Measurements from ENCODE around the gene ATP8A2. TPM values are rescaled to one million over a fixed set of nuclear protein-coding genes. Genes with fewer than 3 reads are reported as not detected.

Gene ATP8A2
- total RNA-seq, 5 donors from 2014 or later (not counting 1 experiment from before 2014, with no cell fraction given), result 0.39 to 0.85 (median 0.73) TPM

GRCh38 chr13:25765266-25765665 lies 393.5 kb downstream of the ATP8A2 start:
- Mint-ChIP-seq H3K9me3 (peaks cover 4 to 10% (median 7%) of the 10 kb centered on the region in 3 donors), H3K4me3 (no peak overlapping the region), H3K36me3 (no peaks in the 10 kb centered on the region), H3K4me1 (peaks cover 19 to 30% (median 21%) of the 10 kb centered on the region in 3 donors), H3K27ac (no peak overlapping the region), H3K27me3 (no peaks in the 10 kb centered on the region)
- Histone ChIP-seq H3K36me3 (ENCODE audit: control insufficient read depth in 2 of 2, extremely low read depth in 1 of 2, insufficient read depth in 1 of 2, low read length in 1 of 2) (no peaks in the 10 kb centered on the region), H3K4me1 (ENCODE audit: control insufficient read depth in 1 of 2, extremely low read depth in 1 of 2, insufficient read depth in 2 of 2, low read length in 2 of 2) (peaks cover 0 to 9% of the 10 kb centered on the region in 2 experiments), H3K9me3 (no peaks in the 10 kb centered on the region), H3K4me3 (ENCODE audit: control insufficient read depth in 1 of 2, extremely low read depth in 1 of 2, low read length in 1 of 2) (no peak overlapping the region), H3K27ac (ENCODE audit: low read length) (no peak overlapping the region), H3K27me3 (replicated peaks in 1 of 2; ENCODE audit: control insufficient read depth in 2 of 2, extremely low read depth in 1 of 2, insufficient read depth in 2 of 2, low read length in 1 of 2) (no peaks in the 10 kb centered on the region)
- 100% methylated on average over 1 of the region's 2 CpGs for WGBS (ENCODE audit: insufficient coverage)
- ChIA-PET POLR2A (no interaction called here), CTCF (no interaction called here)
- DNase-seq, result no peak
- ATAC-seq (replicated peaks in 1 of 4), result no peak

GRCh38 chr13:25766576-25766975 lies 394.8 kb downstream of the ATP8A2 start:
- Mint-ChIP-seq H3K9me3 (peaks cover 4 to 10% (median 7%) of the 10 kb centered on the region in 3 donors), H3K27ac (no peak overlapping the region), H3K4me3 (no peak overlapping the region), H3K36me3 (no peaks in the 10 kb centered on the region), H3K27me3 (no peaks in the 10 kb centered on the region), H3K4me1 (peaks cover 27 to 43% (median 28%) of the 10 kb centered on the region in 3 donors)
- ChIA-PET POLR2A (no interaction called here), CTCF (interaction anchor here in 1 of 2 donors (0.6 kb wide), 1 partner anchor 11 kb away, joined by 5 read pairs; no protein-coding TSS in a partner anchor)
- DNase-seq (no peak), ATAC-seq (replicated peaks in 1 of 4) (no peak)
- H3K4me1 ChIP-seq (ENCODE audit: control insufficient read depth in 1 of 2, extremely low read depth in 1 of 2, insufficient read depth in 2 of 2, low read length in 2 of 2), result peaks cover 6 to 11% of the 10 kb centered on the region in 2 experiments
- no peaks in the 10 kb centered on the region for H3K36me3 ChIP-seq (ENCODE audit: control insufficient read depth in 2 of 2, extremely low read depth in 1 of 2, insufficient read depth in 1 of 2, low read length in 1 of 2)
- no peak overlapping the region for H3K27ac ChIP-seq (ENCODE audit: low read length)
- no peak overlapping the region for H3K4me3 ChIP-seq (ENCODE audit: control insufficient read depth in 1 of 2, extremely low read depth in 1 of 2, low read length in 1 of 2)
- WGBS (ENCODE audit: insufficient coverage), result no CpG with 5 or more reads among the region's 3 CpGs
- H3K9me3 ChIP-seq, result no peaks in the 10 kb centered on the region
- no peaks in the 10 kb centered on the region for H3K27me3 ChIP-seq (replicated peaks in 1 of 2; ENCODE audit: control insufficient read depth in 2 of 2, extremely low read depth in 1 of 2, insufficient read depth in 2 of 2, low read length in 1 of 2)

GRCh38 chr13:25766991-25767390 lies 395.2 kb downstream of the ATP8A2 start:
- Histone ChIP-seq H3K27me3 (replicated peaks in 1 of 2; ENCODE audit: control insufficient read depth in 2 of 2, extremely low read depth in 1 of 2, insufficient read depth in 2 of 2, low read length in 1 of 2) (no peaks in the 10 kb centered on the region), H3K4me3 (ENCODE audit: control insufficient read depth in 1 of 2, extremely low read depth in 1 of 2, low read length in 1 of 2) (no peak overlapping the region), H3K27ac (ENCODE audit: low read length) (no peak overlapping the region), H3K36me3 (ENCODE audit: control insufficient read depth in 2 of 2, extremely low read depth in 1 of 2, insufficient read depth in 1 of 2, low read length in 1 of 2) (no peaks in the 10 kb centered on the region), H3K4me1 (ENCODE audit: control insufficient read depth in 1 of 2, extremely low read depth in 1 of 2, insufficient read depth in 2 of 2, low read length in 2 of 2) (peaks cover 6 to 12% of the 10 kb centered on the region in 2 experiments), H3K9me3 (no peaks in the 10 kb centered on the region)
- H3K4me1 Mint-ChIP-seq, result peaks cover 27 to 40% (median 29%) of the 10 kb centered on the region in 3 donors
- ChIA-PET CTCF (interaction anchor here in 1 of 2 donors (0.6 kb wide), 1 partner anchor 11 kb away, joined by 5 read pairs; no protein-coding TSS in a partner anchor), POLR2A (no interaction called here)
- no CpG with 5 or more reads among the region's 1 CpG for WGBS (ENCODE audit: insufficient coverage)
- H3K36me3 Mint-ChIP-seq, result no peaks in the 10 kb centered on the region
- H3K27ac Mint-ChIP-seq, result no peak overlapping the region
- no peaks in the 10 kb centered on the region for H3K27me3 Mint-ChIP-seq
- no peak overlapping the region for H3K4me3 Mint-ChIP-seq
- no peak for ATAC-seq (replicated peaks in 1 of 4)
- DNase-seq, result no peak
- peaks cover 4 to 10% (median 7%) of the 10 kb centered on the region in 3 donors for H3K9me3 Mint-ChIP-seq

- no peak overlapping the region for H3K27ac ChIP-seq (ENCODE audit: low read length)
- no peak for DNase-seq
- no peaks in the 10 kb centered on the region for H3K27me3 Mint-ChIP-seq
- no peaks in the 10 kb centered on the region for H3K27me3 ChIP-seq (replicated peaks in 1 of 2; ENCODE audit: control insufficient read depth in 2 of 2, extremely low read depth in 1 of 2, insufficient read depth in 2 of 2, low read length in 1 of 2)
- H3K9me3 ChIP-seq, result no peaks in the 10 kb centered on the region
- H3K27ac Mint-ChIP-seq, result no peak overlapping the region
- H3K9me3 Mint-ChIP-seq, result peaks cover 4 to 10% (median 7%) of the 10 kb centered on the region in 3 donors
- WGBS (ENCODE audit: insufficient coverage), result no CpG with 5 or more reads among the region's 4 CpGs
- H3K4me3 Mint-ChIP-seq, result no peak overlapping the region
- no peaks in the 10 kb centered on the region for H3K36me3 ChIP-seq (ENCODE audit: control insufficient read depth in 2 of 2, extremely low read depth in 1 of 2, insufficient read depth in 1 of 2, low read length in 1 of 2)
- H3K4me1 ChIP-seq (ENCODE audit: control insufficient read depth in 1 of 2, extremely low read depth in 1 of 2, insufficient read depth in 2 of 2, low read length in 2 of 2), result peaks cover 3 to 6% of the 10 kb centered on the region in 2 experiments
- H3K4me3 ChIP-seq (ENCODE audit: control insufficient read depth in 1 of 2, extremely low read depth in 1 of 2, low read length in 1 of 2), result no peak overlapping the region
- H3K36me3 Mint-ChIP-seq, result no peaks in the 10 kb centered on the region
- POLR2A ChIA-PET, result no interaction called here
- CTCF ChIA-PET, result interaction anchor here in 1 of 2 donors (0.6 kb wide), 2 partner anchors 99 to 165 kb away, joined by 3 to 4 read pairs; no protein-coding TSS in a partner anchor
- ATAC-seq (replicated peaks in 1 of 4), result no peak
- peaks cover 16 to 26% (median 16%) of the 10 kb centered on the region in 3 donors for H3K4me1 Mint-ChIP-seq
These were observed 396.6 kb downstream of the ATP8A2 start for GRCh38 chr13:25768376-25768775.

GRCh38 chr13:25768838-25769237 lies 397.1 kb downstream of the ATP8A2 start:
- peaks cover 4 to 10% (median 7%) of the 10 kb centered on the region in 3 donors for H3K9me3 Mint-ChIP-seq
- CTCF ChIA-PET, result no interaction called here
- 96% methylated on average over 8 of the region's 13 CpGs for WGBS (ENCODE audit: insufficient coverage)

GRCh38 chr13:25770601-25771000 lies 398.8 kb downstream of the ATP8A2 start:
- DNase-seq (no peak), ATAC-seq (replicated peaks in 1 of 4) (no peak)
- peaks cover 10 to 16% (median 11%) of the 10 kb centered on the region in 3 donors for H3K4me1 Mint-ChIP-seq
- no peak overlapping the region for H3K4me3 ChIP-seq (ENCODE audit: control insufficient read depth in 1 of 2, extremely low read depth in 1 of 2, low read length in 1 of 2)
- no peak overlapping the region for H3K4me3 Mint-ChIP-seq
- H3K27ac Mint-ChIP-seq, result no peak overlapping the region
- POLR2A ChIA-PET, result no interaction called here
- peaks cover 3 to 6% of the 10 kb centered on the region in 2 experiments for H3K4me1 ChIP-seq (ENCODE audit: control insufficient read depth in 1 of 2, extremely low read depth in 1 of 2, insufficient read depth in 2 of 2, low read length in 2 of 2)
- H3K36me3 ChIP-seq (ENCODE audit: control insufficient read depth in 2 of 2, extremely low read depth in 1 of 2, insufficient read depth in 1 of 2, low read length in 1 of 2), result no peaks in the 10 kb centered on the region
- H3K9me3 ChIP-seq, result no peaks in the 10 kb centered on the region
- WGBS (ENCODE audit: insufficient coverage), result 93% methylated on average over 4 of the region's 7 CpGs
- H3K27me3 ChIP-seq (replicated peaks in 1 of 2; ENCODE audit: control insufficient read depth in 2 of 2, extremely low read depth in 1 of 2, insufficient read depth in 2 of 2, low read length in 1 of 2), result no peaks in the 10 kb centered on the region
- peaks cover 4 to 9% (median 7%) of the 10 kb centered on the region in 3 donors for H3K9me3 Mint-ChIP-seq
- H3K27ac ChIP-seq (ENCODE audit: low read length), result no peak overlapping the region
- H3K27me3 Mint-ChIP-seq, result no peaks in the 10 kb centered on the region
- no peaks in the 10 kb centered on the region for H3K36me3 Mint-ChIP-seq
- CTCF ChIA-PET, result no interaction called here

More at GRCh38 chr13:25768838-25769237, 397.1 kb downstream of the ATP8A2 start:
- H3K36me3 ChIP-seq (ENCODE audit: control insufficient read depth in 2 of 2, extremely low read depth in 1 of 2, insufficient read depth in 1 of 2, low read length in 1 of 2), result no peaks in the 10 kb centered on the region
- H3K9me3 ChIP-seq, result no peaks in the 10 kb centered on the region
- DNase-seq, result no peak
- Mint-ChIP-seq H3K4me3 (no peak overlapping the region), H3K36me3 (no peaks in the 10 kb centered on the region), H3K27ac (no peak overlapping the region), H3K4me1 (peaks cover 13 to 22% (median 14%) of the 10 kb centered on the region in 3 donors), H3K27me3 (no peaks in the 10 kb centered on the region)
- H3K27me3 ChIP-seq (replicated peaks in 1 of 2; ENCODE audit: control insufficient read depth in 2 of 2, extremely low read depth in 1 of 2, insufficient read depth in 2 of 2, low read length in 1 of 2), result no peaks in the 10 kb centered on the region
- no peak overlapping the region for H3K4me3 ChIP-seq (ENCODE audit: control insufficient read depth in 1 of 2, extremely low read depth in 1 of 2, low read length in 1 of 2)
- POLR2A ChIA-PET, result no interaction called here
- H3K4me1 ChIP-seq (ENCODE audit: control insufficient read depth in 1 of 2, extremely low read depth in 1 of 2, insufficient read depth in 2 of 2, low read length in 2 of 2), result peaks cover 3 to 6% of the 10 kb centered on the region in 2 experiments
- no peak for ATAC-seq (replicated peaks in 1 of 4)
- H3K27ac ChIP-seq (ENCODE audit: low read length), result no peak overlapping the region
